Inflammatory macrophage treated with lipopolysaccharide for 4 hours (primary cell): Measurements from ENCODE around the gene SFT2D3.
A peak's percentile ranks its signal among the peaks of the same experiment; 100 is the strongest.

Experiments used
- DNase-seq: peaks from one replicate; pipeline ENCODE4 v3.0.0-alpha.2; 2020

Gene SFT2D3

GRCh38 chr2:127665267-127665893, 35.9 kb upstream of the SFT2D3 start:
- no peak for DNase-seq

GRCh38 chr2:127669056-127669455, 32.2 kb upstream of the SFT2D3 start:
- DNase-seq, result no peak

- DNase-seq, result no peak
These were observed 31.0 kb upstream of the SFT2D3 start for GRCh38 chr2:127670055-127670956.

GRCh38 chr2:127670957-127671290, 30.4 kb upstream of the SFT2D3 start:
- DNase-seq, result no peak

- DNase-seq, result no peak
These were observed 29.6 kb upstream of the SFT2D3 start for GRCh38 chr2:127671557-127672302.

GRCh38 chr2:127672341-127673224, 28.7 kb upstream of the SFT2D3 start:
- no peak for DNase-seq

GRCh38 chr2:127673291-127674069, 27.8 kb upstream of the SFT2D3 start:
- DNase-seq, result no peak

GRCh38 chr2:127674241-127675209, 26.8 kb upstream of the SFT2D3 start:
- DNase-seq, result peak; percentile 18

GRCh38 chr2:127675331-127676261, 25.7 kb upstream of the SFT2D3 start, which contains the start of gene LIMS2:
TSS of gene LIMS2 (minus strand) at chr2:127675530. CDS start at chr2:127675024, 506 bp downstream.
- DNase-seq, result peak; percentile 54

- DNase-seq, result no peak
These were observed 24.4 kb upstream of the SFT2D3 start for GRCh38 chr2:127676906-127677305.

GRCh38 chr2:127678531-127678930, 22.8 kb upstream of the SFT2D3 start:
- DNase-seq, result no peak

GRCh38 chr2:127678991-127679390, 22.3 kb upstream of the SFT2D3 start:
- DNase-seq, result no peak

- DNase-seq, result no peak
These were observed 21.5 kb upstream of the SFT2D3 start for GRCh38 chr2:127679680-127680361.

- no peak for DNase-seq
These were observed 20.5 kb upstream of the SFT2D3 start for GRCh38 chr2:127680706-127681287.

GRCh38 chr2:127681288-127681804, 20.0 kb upstream of the SFT2D3 start:
- DNase-seq, result no peak

- DNase-seq, result no peak
These were observed 19.1 kb upstream of the SFT2D3 start for GRCh38 chr2:127681976-127682857.

GRCh38 chr2:127683056-127683455, 18.2 kb upstream of the SFT2D3 start:
- DNase-seq, result no peak
